Gastrocnemius medialis (tissue), 4 donors: ENCODE results near the gene ASCL5.

ENCODE experiments used
- CTCF ChIP-seq, 5 experiments: fragments of 450-650 bp in 3 of 5; fragments of 200-600 bp in 2 of 5; sonication (generic) in 2 of 5; IDR thresholded peaks in 4 of 5; conservative IDR thresholded peaks in 1 of 5; 1 replicate in 4 of 5; 2 replicates in 1 of 5; pipeline ENCODE4 v1.5.1; 2016 to 2019; ENCODE audit warnings: antibody characterized with exemption in 5 of 5, mild to moderate bottlenecking in 3 of 5, moderate library complexity in 3 of 5
- POLR2A ChIP-seq, 2 donors: fragments of 450-650 bp; IDR thresholded peaks; one replicate each; pipeline ENCODE4 v1.6.1; 2017; ENCODE audit warnings: antibody characterized with exemption in 2 of 2, mild to moderate bottlenecking in 2 of 2, moderate library complexity in 2 of 2

GRCh38 chr1:201115390-201115937 is 11.5 kb downstream of the ASCL5 start:
- TF ChIP-seq CTCF (IDR thresholded peaks at IDR 0.05 in 4 of 5, conservative IDR thresholded peaks at IDR 0.05 in 1 of 5), result no peak
- no peak for TF ChIP-seq POLR2A (IDR thresholded peaks at IDR 0.05)
